Heart left ventricle (tissue), 16 donors: ENCODE data around the gene PTPRN2. TPM values are rescaled to one million over a fixed set of nuclear protein-coding genes. Genes with fewer than 3 reads are reported as not detected.

Experiments used
- ATAC-seq, 4 donors: fragments of 200-7000 bp; cut with Tn5 transposase; one replicate each; pipeline ENCODE4 v1.9.1; 2020 to 2022; ENCODE audit warnings: moderate library complexity in 4 of 4, mild to moderate bottlenecking in 3 of 4, moderate number of reproducible peaks in 1 of 4
- DNase-seq, 5 donors: peaks; one replicate each; pipeline ENCODE4 v3.0.0-alpha.2; 2020
- H3K27ac ChIP-seq, 12 donors: fragments of 200-600 bp; sonication (generic) in 4 of 12; one replicate each; pipeline versions ENCODE4 v1.5.0 to v1.8.0; 2016 to 2022; ENCODE audit warnings: mild to moderate bottlenecking in 2 of 12
- H3K27me3 ChIP-seq, 9 donors: fragments of 200-600 bp; sonication (generic) in 2 of 9; one replicate each; pipeline versions ENCODE4 v1.5.1 to v1.8.0; 2016 to 2022; ENCODE audit warnings: mild to moderate bottlenecking in 3 of 9
- H3K36me3 ChIP-seq, 9 donors: fragments of 200-600 bp; sonication (generic) in 2 of 9; one replicate each; pipeline versions ENCODE4 v1.5.0 to v1.8.0; 2018 to 2022; ENCODE audit warnings: mild to moderate bottlenecking in 2 of 9
- H3K4me1 ChIP-seq, 12 donors: fragments of 200-600 bp; sonication (generic) in 4 of 12; one replicate each; pipeline versions ENCODE4 v1.5.0 to v1.8.0; 2016 to 2022; ENCODE audit warnings: mild to moderate bottlenecking in 3 of 12
- H3K4me3 ChIP-seq, 12 donors: fragments of 200-600 bp; sonication (generic) in 4 of 12; one replicate each; pipeline versions ENCODE4 v1.5.0 to v1.8.0; 2017 to 2022; ENCODE audit warnings: mild to moderate bottlenecking in 9 of 12, moderate library complexity in 4 of 12
- H3K9me3 ChIP-seq, 12 donors: fragments of 200-600 bp; sonication (generic) in 4 of 12; one replicate each; pipeline versions ENCODE4 v1.5.0 to v1.8.0; 2016 to 2022; ENCODE audit warnings: mild to moderate bottlenecking in 1 of 12
- CTCF ChIP-seq, 12 donors: fragments of 200-600 bp; sonication (generic) in 4 of 12; IDR thresholded peaks; one replicate each; pipeline versions ENCODE4 v1.5.0 to v1.8.0; 2018 to 2022; ENCODE audit warnings: antibody characterized with exemption in 12 of 12, mild to moderate bottlenecking in 5 of 12
- POLR2A ChIP-seq, 2 donors: fragments of 450-650 bp; IDR thresholded peaks; one replicate each; pipeline ENCODE4 v1.6.1; 2017; ENCODE audit warnings: antibody characterized with exemption in 2 of 2, mild to moderate bottlenecking in 2 of 2, moderate library complexity in 2 of 2
- WGBS, 4 donors: extraction: QIAGEN DNeasy Blood & Tissue Kit in 2 of 4; methylation state at CpG; one replicate each; pipeline versions ENCODE4 v1.1.5 to v1.1.7; 2013 to 2018; 5-methylcytosine and 5-hydroxymethylcytosine counted together
- intact Hi-C, 10 donors: fragments of 100-400 bp; cut with DNase I; formaldehyde crosslinking; loops; one replicate each; pipeline versions ENCODE4 v1.11.1 to v1.14.2; 2022
- polyA plus RNA-seq, 2 donors: library from polyadenylated mRNA; stranded (reverse); fragments of 200-250 nt; gene quantifications; one replicate each; pipeline ENCODE4 v1.2.3, GENCODE V29; 2013
- total RNA-seq, 9 donors: library from RNA; depleted of rRNA in 2 of 9; stranded (reverse); fragments of >200 nt in 2 of 9; fragmentation: NEBNext Ultra II Directional in 3 of 9; extraction: Animal tissue kit (Norgen Biotek cat#: 25700) in 3 of 9; gene quantifications; one replicate each; pipeline versions ENCODE4 v1.1.0 to v1.2.4, GENCODE V29; 2016 to 2023
- donor health status: ischemic (EF 13 %, LVEDD 7.1; RV severe dilation, severe dysfunction).
- donor health status: healthy with polysubstance abuse.
- donor health status: DM: no; HTN: yes; CAD: no.
- donor health status: DM: no; HTN: no; CAD: no.
- donor health status: ischemic (EF 25% LVEDD 6.9; RV normal size, moderate dysfunction).
- donor health status: ischemic (EF 25% LVEDD 5.7; RV mildly dilated, moderate dysfunction).
- donor health status: healthy.
- donor health status: DM: yes; HTN: yes; CAD: no.
- donor health status: ischemic (EF 35%, LVEDD 5.7; RV mildly dilated, moderate dysfunction).
- donor health status: nonischemic (EF 11% LVEDD 7.7; RV severe dilation, severe dysfunction).
- donor health status: DM: yes; HTN: yes; CAD: no.
- donor health status: PGD.
- donor health status: ischemic (EF 29% LVEDD 5.4; RV normal size, mild dysfunction).
- donor health status: nonischemic (EF 23%, LVEDD 6.1; RV moderate dilation, normal function).

PTPRN2 gene
- total and polyA plus RNA-seq, 11 donors = 0.61 to 2.3 (median 1.3) TPM

GRCh38 chr7:158072991-158073730 is 514.5 kb downstream of the PTPRN2 start:
- WGBS, 4 donors = 83 to 90% (median 89%) methylated on average over 14 to 18 of the region's 18 CpGs
- Histone ChIP-seq H3K27me3 (peaks cover 0 to 9% (median 0%) of the 10 kb centered on the region in 9 donors), H3K9me3 (no peaks in the 10 kb centered on the region), H3K4me1 (no peaks in the 10 kb centered on the region), H3K36me3 (no peaks in the 10 kb centered on the region), H3K4me3 (no peak overlapping the region), H3K27ac (no peak overlapping the region)
- intact Hi-C loops = no loop called here
- ATAC-seq (no peak), DNase-seq (no peak)
- no peak for TF ChIP-seq POLR2A (IDR thresholded peaks at IDR 0.05)
- TF ChIP-seq CTCF (IDR thresholded peaks at IDR 0.05) = no peak

- ATAC-seq (no peak), DNase-seq (no peak)
- Histone ChIP-seq H3K36me3 (no peaks in the 10 kb centered on the region), H3K9me3 (no peaks in the 10 kb centered on the region), H3K4me1 (no peaks in the 10 kb centered on the region), H3K27me3 (peaks cover 0 to 7% (median 0%) of the 10 kb centered on the region in 9 donors), H3K27ac (no peak overlapping the region), H3K4me3 (no peak overlapping the region)
- TF ChIP-seq CTCF (IDR thresholded peaks at IDR 0.05) = no peak
- no peak for TF ChIP-seq POLR2A (IDR thresholded peaks at IDR 0.05)
- intact Hi-C loops = no loop called here
- WGBS, 4 donors = 84 to 91% (median 88%) methylated on average over 18 to 21 of the region's 21 CpGs
These were observed 517.3 kb downstream of the PTPRN2 start for GRCh38 chr7:158070222-158070920.

- Histone ChIP-seq H3K27ac (no peak overlapping the region), H3K36me3 (no peaks in the 10 kb centered on the region), H3K4me1 (no peaks in the 10 kb centered on the region), H3K27me3 (peaks cover 0 to 7% (median 0%) of the 10 kb centered on the region in 9 donors), H3K9me3 (no peaks in the 10 kb centered on the region), H3K4me3 (no peak overlapping the region)
- TF ChIP-seq POLR2A (IDR thresholded peaks at IDR 0.05) = no peak
- no peak for TF ChIP-seq CTCF (IDR thresholded peaks at IDR 0.05)
- DNase-seq (no peak), ATAC-seq (no peak)
- intact Hi-C loops = no loop called here
- 73 to 85% (median 78%) methylated on average over 9 of the region's 9 CpGs for WGBS, 4 donors
These were observed 518.8 kb downstream of the PTPRN2 start for GRCh38 chr7:158068853-158069252.

GRCh38 chr7:158067931-158068482 is 519.6 kb downstream of the PTPRN2 start:
- H3K36me3 ChIP-seq = no peaks in the 10 kb centered on the region
- intact Hi-C loops = no loop called here
- peak in 1 of 4 donors; percentile 20 for ATAC-seq
- no peaks in the 10 kb centered on the region for H3K9me3 ChIP-seq
- TF ChIP-seq CTCF (IDR thresholded peaks at IDR 0.05) (no peak), POLR2A (IDR thresholded peaks at IDR 0.05) (no peak)
- DNase-seq = no peak
- peaks cover 0 to 7% (median 0%) of the 10 kb centered on the region in 9 donors for H3K27me3 ChIP-seq
- H3K27ac ChIP-seq = no peak overlapping the region
- 82 to 94% (median 87%) methylated on average over 3 to 14 of the region's 14 CpGs for WGBS, 4 donors
- no peak overlapping the region for H3K4me3 ChIP-seq
- H3K4me1 ChIP-seq = no peaks in the 10 kb centered on the region
